K562 (cell line): Measurements from ENCODE around the gene OBP2A. TPM values are rescaled to one million over a fixed set of nuclear protein-coding genes. Genes with fewer than 3 reads are reported as not detected.

Experiments used
- ATAC-seq: fragments of 200-7000 bp; cut with Tn5 transposase; 3 replicates; pipeline ENCODE4 v1.9.1; 2020; ENCODE audit warnings: moderate library complexity
- BruUV-seq: library from RNA; stranded (reverse); fragments of 400-500 nt; replicated peaks from 2 replicates; lab custom pipeline; 2021; lab: Mats Ljungman, UMichigan
- CTCF ChIA-PET: fragments of 300-600 bp; formaldehyde crosslinking; extraction: SDS; loops from one replicate; lab custom pipeline; 2021; ENCODE audit warnings: low intra/inter-chr PET ratio; lab: Yijun Ruan, JAX
- POLR2A ChIA-PET: fragments of 300-600, 350-650 bp; sonication (Branson Sonifier 250); formaldehyde crosslinking; extraction: SDS; loops from one replicate; lab custom pipeline; 2021; ENCODE audit warnings: antibody characterized with exemption, inconsistent platforms; lab: Yijun Ruan, JAX
- DNase-seq, 4 experiments: peaks; one replicate each; pipeline versions ENCODE4 v3.0.0 to v3.0.0-alpha.2; 2011 to 2018; ENCODE audit warnings: low spot score in 3 of 4, mixed read lengths in 3 of 4; ENCODE audit errors: extremely low read depth in 1 of 4
- FAIRE-seq: peaks from 2 replicates; lab custom pipeline; 2011; peaks lifted over from hg19 to GRCh38; lab: Jason Lieb, UNC
- H2AFZ ChIP-seq: 2 replicates; pipeline ENCODE4 v1.6.0; 2011; ENCODE audit warnings: low read depth, low read length, control low read depth, inconsistent platforms
- H3K27ac ChIP-seq: fragments of 200-600 bp; 3 replicates; pipeline ENCODE4 v1.8.0; 2011; ENCODE audit warnings: low read depth, mild to moderate bottlenecking, control low read depth, inconsistent platforms, low read length, moderate library complexity, mixed read lengths; ENCODE audit errors: extremely low read depth
- H3K27me3 ChIP-seq, 2 experiments: fragments of 300-600 bp in 1 of 2; 2 replicates in 1 of 2; 3 replicates in 1 of 2; pipeline versions ENCODE4 v1.6.0 to v1.8.0; 2011; ENCODE audit warnings: inconsistent platforms in 2 of 2, low read length in 2 of 2, mild to moderate bottlenecking in 1 of 2, mixed read lengths in 1 of 2, moderate library complexity in 1 of 2; ENCODE audit not compliant: control insufficient read depth in 2 of 2, insufficient read depth in 2 of 2
- H3K36me3 ChIP-seq: fragments of 300-600 bp; 3 replicates; pipeline ENCODE4 v1.8.0; 2011; ENCODE audit warnings: mild to moderate bottlenecking, low read length, inconsistent platforms; ENCODE audit not compliant: control insufficient read depth, insufficient read depth
- H3K4me1 ChIP-seq, 2 experiments: fragments of 200-600 bp in 1 of 2; replicated peaks in 1 of 2; 2 replicates in 1 of 2; 3 replicates in 1 of 2; pipeline versions ENCODE4 v1.5.1 to v1.8.0; 2011; ENCODE audit warnings: inconsistent platforms in 2 of 2, low read length in 2 of 2, mild to moderate bottlenecking in 1 of 2, mixed read lengths in 1 of 2, moderate library complexity in 1 of 2; ENCODE audit not compliant: control insufficient read depth in 2 of 2, insufficient read depth in 2 of 2
- H3K4me2 ChIP-seq: 2 replicates; pipeline ENCODE4 v1.6.1; 2011; ENCODE audit warnings: low read length, control low read depth, inconsistent platforms, mixed read lengths; ENCODE audit not compliant: insufficient read depth
- H3K4me3 ChIP-seq: fragments of 200-600 bp; sonication (generic), shearing (Covaris generic); 2 replicates; pipeline ENCODE4 v1.5.1; 2016; ENCODE audit warnings: control low read depth, inconsistent platforms
- H3K79me2 ChIP-seq: fragments of 200-600 bp; 3 replicates; pipeline ENCODE4 v1.8.0; 2011; ENCODE audit warnings: low read length, inconsistent platforms; ENCODE audit not compliant: control insufficient read depth, insufficient read depth
- H3K9ac ChIP-seq, 2 experiments: 2 replicates each; pipeline versions ENCODE4 v1.6.0 to v1.6.1; 2011; ENCODE audit warnings: low read depth in 2 of 2, low read length in 2 of 2, control low read depth in 1 of 2, inconsistent platforms in 1 of 2, mild to moderate bottlenecking in 1 of 2, mixed read lengths in 1 of 2; ENCODE audit not compliant: insufficient read depth in 1 of 2
- H3K9me1 ChIP-seq: one replicate; pipeline ENCODE4 v1.6.0; 2011; ENCODE audit warnings: inconsistent platforms, mild to moderate bottlenecking, low read length, moderate library complexity; ENCODE audit not compliant: control insufficient read depth, insufficient read depth
- H3K9me3 ChIP-seq: replicated peaks from 2 replicates; pipeline ENCODE4 v1.5.1; 2011; ENCODE audit warnings: low read depth, low read length, inconsistent platforms; ENCODE audit not compliant: control insufficient read depth, insufficient read depth
- H4K20me1 ChIP-seq: replicated peaks from 2 replicates; pipeline ENCODE4 v1.6.1; 2011; ENCODE audit warnings: low read length, inconsistent platforms, mixed read lengths; ENCODE audit not compliant: control insufficient read depth, insufficient read depth
- CBX8 ChIP-seq: fragments of 200-600 bp; sonication (generic); IDR thresholded peaks from 2 replicates; pipeline ENCODE4 v1.6.1; 2012; ENCODE audit warnings: borderline replicate concordance, mixed run types, low read depth, mild to moderate bottlenecking, moderate library complexity, mixed read lengths, low read length, control low read depth, inconsistent platforms; ENCODE audit not compliant: poor library complexity, severe bottlenecking; ENCODE audit errors: extremely low read depth
- CEBPG ChIP-seq, 3 experiments: fragments of 200-800 bp in 1 of 3; sonication (Bioruptor generic) in 1 of 3; sonication (generic) in 1 of 3; formaldehyde crosslinking in 1 of 3; IDR thresholded peaks in 2 of 3; conservative IDR thresholded peaks in 1 of 3; 2 replicates each; pipeline versions ENCODE4 v1.6.1 to v1.8.0; 2016 to 2022; ENCODE audit warnings: missing compliant biosample characterization in 2 of 3, missing genetic modification characterization in 2 of 3, mild to moderate bottlenecking in 1 of 3, missing genetic modification reagents in 1 of 3
- FIP1L1 ChIP-seq: fragments of 200-400 bp; formaldehyde crosslinking; IDR thresholded peaks from 2 replicates; pipeline ENCODE4 v1.6.1; 2018; ENCODE audit warnings: mild to moderate bottlenecking, low read depth, low read length; ENCODE audit not compliant: poor library complexity, severe bottlenecking
- HDAC2 ChIP-seq: fragments of 450-650 bp; IDR thresholded peaks from 2 replicates; pipeline ENCODE4 v1.6.1; 2016; ENCODE audit warnings: mild to moderate bottlenecking
- JUN ChIP-seq, 2 experiments: sonication (generic) in 1 of 2; formaldehyde crosslinking in 1 of 2; IDR thresholded peaks; 2 replicates each; pipeline versions ENCODE4 v1.6.1 to v1.8.0; 2012 to 2022; ENCODE audit warnings: borderline replicate concordance in 2 of 2, mild to moderate bottlenecking in 2 of 2, improper control_type of control experiment in 1 of 2, low read depth in 1 of 2, low read length in 1 of 2, missing genetic modification reagents in 1 of 2
- KLF10 ChIP-seq: fragments of 250-450 bp; sonication (Bioruptor Pico); IDR thresholded peaks from 2 replicates; pipeline ENCODE4 v1.6.1; 2021; ENCODE audit warnings: matching md5 sums
- NBN ChIP-seq: fragments of 450-650 bp; IDR thresholded peaks from 2 replicates; pipeline ENCODE4 v1.6.1; 2016; ENCODE audit warnings: low read depth, mild to moderate bottlenecking
- PRMT5 ChIP-seq: sonication (generic); formaldehyde crosslinking; IDR thresholded peaks from 2 replicates; pipeline ENCODE4 v1.5.0; 2020; ENCODE audit warnings: missing genetic modification reagents
- SETDB1 ChIP-seq: IDR thresholded peaks from one replicate; pipeline ENCODE4 v1.6.1; 2012; ENCODE audit warnings: low read length, control low read depth, inconsistent platforms
- STAT5A ChIP-seq: IDR thresholded peaks from 2 replicates; pipeline ENCODE4 v1.6.1; 2012; ENCODE audit warnings: low read length, inconsistent platforms, borderline replicate concordance
- TOE1 ChIP-seq, 2 experiments: fragments of 450-650 bp in 1 of 2; sonication (generic) in 1 of 2; formaldehyde crosslinking in 1 of 2; IDR thresholded peaks; 2 replicates each; pipeline versions ENCODE4 v1.7.1 to v1.8.0; 2016 to 2022; ENCODE audit warnings: borderline replicate concordance in 2 of 2, mild to moderate bottlenecking in 2 of 2, antibody characterized with exemption in 1 of 2, inconsistent platforms in 1 of 2, low read depth in 1 of 2, missing genetic modification reagents in 1 of 2, moderate library complexity in 1 of 2
- ZC3H8 ChIP-seq: fragments of 450-650 bp; IDR thresholded peaks from 2 replicates; pipeline ENCODE4 v1.6.1; 2017
- ZFX ChIP-seq: sonication (generic); formaldehyde crosslinking; IDR thresholded peaks from 2 replicates; pipeline ENCODE4 v1.8.0; 2022; ENCODE audit warnings: mild to moderate bottlenecking, missing genetic modification reagents, moderate library complexity
- WGBS: fragments of 100-300 bp; shearing (Covaris generic); methylation state at CpG from one replicate; pipeline ENCODE4 v1.1.6; 2016; ENCODE audit warnings: low coverage, mixed read lengths; ENCODE audit not compliant: insufficient coverage; ENCODE audit errors: missing lambda C conversion rate; 5-methylcytosine and 5-hydroxymethylcytosine counted together
- in situ Hi-C: fragments of 300-500 bp; cut with MboI; formaldehyde crosslinking; loops from 4 replicates; pipeline ENCODE4 v1.15.0; 2018; ENCODE audit warnings: inconsistent platforms, mixed read lengths
- intact Hi-C: fragments of 100-400 bp; cut with micrococcal nuclease; formaldehyde crosslinking; loops from 2 replicates; pipeline ENCODE4 v1.14.2; 2022
- polyA plus RNA-seq, 8 experiments: library from polyadenylated mRNA; depleted of rRNA in 4 of 8; stranded (reverse) in 5 of 8; unstranded in 3 of 8; fragments of >200 nt; fragmentation: Nextera tagmentation in 2 of 8; fragmentation: Illumina TruSeq in 1 of 8; extraction: Ambion mirVana in 2 of 8; extraction: Trizol in 1 of 8; gene quantifications; 2 replicates each; pipeline versions ENCODE4 v1.2.1 to v1.2.3, GENCODE V29; 2011 to 2014; ENCODE audit warnings: inconsistent platforms in 1 of 8, missing spikeins in 1 of 8
- total RNA-seq, 7 experiments: library from RNA; depleted of rRNA in 6 of 7; stranded (reverse); fragments of >200 nt in 6 of 7; fragmentation: Illumina TruSeq in 2 of 7; extraction: Trizol in 2 of 7; gene quantifications; 2 replicates each; pipeline versions ENCODE4 v1.2.1 to v1.2.3, GENCODE V29; 2011 to 2021; ENCODE audit warnings: low replicate concordance in 1 of 7
- TF ChIP-seq, protein P1 (sequence below): fragments of 200-800 bp; sonication (Bioruptor generic); IDR thresholded peaks from 2 replicates; pipeline ENCODE4 v1.6.1; 2016; ENCODE audit warnings: missing genetic modification characterization, missing compliant biosample characterization
- TF ChIP-seq, protein P2 (sequence below): fragments of 250-450 bp; sonication (Bioruptor Pico); IDR thresholded peaks from 2 replicates; pipeline ENCODE4 v1.5.1; 2021; ENCODE audit warnings: mild to moderate bottlenecking

Gene OBP2A
- total and polyA plus RNA-seq, 9 of the 15 experiments (the other 6 are each of a cell fraction or from before 2014, with no cell fraction given) = not detected

DNA sequence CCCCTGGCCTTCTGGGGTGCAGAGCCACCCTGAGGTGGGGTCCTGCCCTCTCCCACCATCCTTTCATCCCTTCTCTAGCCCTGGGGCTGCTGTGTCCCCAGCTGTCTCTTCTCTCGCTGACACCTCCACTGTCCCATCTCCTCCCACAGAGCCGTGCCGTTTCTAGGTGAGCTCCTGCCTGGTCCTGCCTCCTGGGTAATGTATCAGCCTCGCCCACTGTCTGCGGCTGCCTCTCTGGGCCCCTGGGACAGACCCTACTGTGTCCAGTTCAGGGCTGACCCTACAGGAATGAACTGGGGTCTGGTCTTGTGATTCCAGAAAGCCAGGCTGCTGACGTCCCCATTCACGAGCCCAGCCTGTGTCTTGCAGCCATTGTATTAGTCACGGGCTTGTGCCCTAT is 19.7 kb downstream of the OBP2A start:
- ChIA-PET CTCF (no interaction called here), POLR2A (interaction anchor here (0.7 to 0.9 kb wide), 4 partner anchors 9 to 148 kb away, joined by 3 to 4 read pairs (median 4); no protein-coding TSS in a partner anchor)
- H4K20me1 ChIP-seq = no peaks in the 10 kb centered on the region
- no peak overlapping the region for H3K4me3 ChIP-seq
- no peaks in the 10 kb centered on the region for H3K9me3 ChIP-seq
- H3K9ac ChIP-seq = no peak overlapping the region
- peaks cover 4% of the 10 kb centered on the region for H3K9me1 ChIP-seq
- no TSS peak for BruUV-seq
- in situ Hi-C loops (no loop called here), intact Hi-C loops (no loop called here)
- peaks cover 0 to 14% of the 10 kb centered on the region in 2 experiments; a peak in 2 of 5 replicates for H3K4me1 ChIP-seq
- H2AFZ ChIP-seq = no peak overlapping the region
- no peaks in the 10 kb centered on the region for H3K36me3 ChIP-seq
- DNase-seq = no peak
- no peak overlapping the region for H3K27ac ChIP-seq
- no peaks in the 10 kb centered on the region for H3K79me2 ChIP-seq
- no peak overlapping the region for H3K4me2 ChIP-seq
- no peak for FAIRE-seq
- H3K27me3 ChIP-seq = peaks cover 6 to 58% of the 10 kb centered on the region in 2 experiments; a peak in 4 of 5 replicates
- ATAC-seq = no peak
- WGBS = 5% methylated on average over 6 of the region's 8 CpGs
- no peak for TF ChIP-seq SETDB1
- TF ChIP-seq STAT5A = no peak
- no peak for TF ChIP-seq NBN
- no peak for TF ChIP-seq CBX8
- no peak for TF ChIP-seq JUN (IDR thresholded peaks at IDR 0.05; ENCODE audit: borderline replicate concordance, low read depth, low read length)
- no peak for TF ChIP-seq JUN (CRISPR knock-in tag; IDR thresholded peaks at IDR 0.05; ENCODE audit: borderline replicate concordance)
- TF ChIP-seq PRMT5 (CRISPR knock-in tag) = no peak
- TF ChIP-seq, protein P1, sequence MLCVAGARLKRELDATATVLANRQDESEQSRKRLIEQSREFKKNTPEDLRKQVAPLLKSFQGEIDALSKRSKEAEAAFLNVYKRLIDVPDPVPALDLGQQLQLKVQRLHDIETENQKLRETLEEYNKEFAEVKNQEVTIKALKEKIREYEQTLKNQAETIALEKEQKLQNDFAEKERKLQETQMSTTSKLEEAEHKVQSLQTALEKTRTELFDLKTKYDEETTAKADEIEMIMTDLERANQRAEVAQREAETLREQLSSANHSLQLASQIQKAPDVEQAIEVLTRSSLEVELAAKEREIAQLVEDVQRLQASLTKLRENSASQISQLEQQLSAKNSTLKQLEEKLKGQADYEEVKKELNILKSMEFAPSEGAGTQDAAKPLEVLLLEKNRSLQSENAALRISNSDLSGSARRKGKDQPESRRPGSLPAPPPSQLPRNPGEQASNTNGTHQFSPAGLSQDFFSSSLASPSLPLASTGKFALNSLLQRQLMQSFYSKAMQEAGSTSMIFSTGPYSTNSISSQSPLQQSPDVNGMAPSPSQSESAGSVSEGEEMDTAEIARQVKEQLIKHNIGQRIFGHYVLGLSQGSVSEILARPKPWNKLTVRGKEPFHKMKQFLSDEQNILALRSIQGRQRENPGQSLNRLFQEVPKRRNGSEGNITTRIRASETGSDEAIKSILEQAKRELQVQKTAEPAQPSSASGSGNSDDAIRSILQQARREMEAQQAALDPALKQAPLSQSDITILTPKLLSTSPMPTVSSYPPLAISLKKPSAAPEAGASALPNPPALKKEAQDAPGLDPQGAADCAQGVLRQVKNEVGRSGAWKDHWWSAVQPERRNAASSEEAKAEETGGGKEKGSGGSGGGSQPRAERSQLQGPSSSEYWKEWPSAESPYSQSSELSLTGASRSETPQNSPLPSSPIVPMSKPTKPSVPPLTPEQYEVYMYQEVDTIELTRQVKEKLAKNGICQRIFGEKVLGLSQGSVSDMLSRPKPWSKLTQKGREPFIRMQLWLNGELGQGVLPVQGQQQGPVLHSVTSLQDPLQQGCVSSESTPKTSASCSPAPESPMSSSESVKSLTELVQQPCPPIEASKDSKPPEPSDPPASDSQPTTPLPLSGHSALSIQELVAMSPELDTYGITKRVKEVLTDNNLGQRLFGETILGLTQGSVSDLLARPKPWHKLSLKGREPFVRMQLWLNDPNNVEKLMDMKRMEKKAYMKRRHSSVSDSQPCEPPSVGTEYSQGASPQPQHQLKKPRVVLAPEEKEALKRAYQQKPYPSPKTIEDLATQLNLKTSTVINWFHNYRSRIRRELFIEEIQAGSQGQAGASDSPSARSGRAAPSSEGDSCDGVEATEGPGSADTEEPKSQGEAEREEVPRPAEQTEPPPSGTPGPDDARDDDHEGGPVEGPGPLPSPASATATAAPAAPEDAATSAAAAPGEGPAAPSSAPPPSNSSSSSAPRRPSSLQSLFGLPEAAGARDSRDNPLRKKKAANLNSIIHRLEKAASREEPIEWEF = no peak
- no peak for TF ChIP-seq FIP1L1
- no peak for TF ChIP-seq CEBPG (CRISPR knock-in tag; IDR thresholded peaks at IDR 0.05)
- TF ChIP-seq CEBPG (tag; conservative IDR thresholded peaks at IDR 0.05 in 1 of 2, IDR thresholded peaks at IDR 0.05 in 1 of 2) = no peak
- TF ChIP-seq ZFX (CRISPR knock-in tag) = no peak
- TF ChIP-seq, protein P2, sequence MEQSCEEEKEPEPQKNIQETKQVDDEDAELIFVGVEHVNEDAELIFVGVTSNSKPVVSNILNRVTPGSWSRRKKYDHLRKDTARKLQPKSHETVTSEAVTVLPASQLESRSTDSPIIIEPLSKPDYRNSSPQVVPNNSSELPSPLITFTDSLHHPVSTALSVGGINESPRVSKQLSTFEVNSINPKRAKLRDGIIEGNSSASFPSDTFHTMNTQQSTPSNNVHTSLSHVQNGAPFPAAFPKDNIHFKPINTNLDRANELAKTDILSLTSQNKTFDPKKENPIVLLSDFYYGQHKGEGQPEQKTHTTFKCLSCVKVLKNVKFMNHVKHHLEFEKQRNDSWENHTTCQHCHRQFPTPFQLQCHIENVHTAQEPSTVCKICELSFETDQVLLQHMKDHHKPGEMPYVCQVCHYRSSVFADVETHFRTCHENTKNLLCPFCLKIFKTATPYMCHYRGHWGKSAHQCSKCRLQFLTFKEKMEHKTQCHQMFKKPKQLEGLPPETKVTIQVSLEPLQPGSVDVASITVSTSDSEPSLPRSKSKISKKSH (CRISPR knock-in tag) = no peak
- TF ChIP-seq HDAC2 = no peak
- TF ChIP-seq ZC3H8 = no peak
- TF ChIP-seq KLF10 (CRISPR knock-in tag) = no peak
- no peak for TF ChIP-seq TOE1 (IDR thresholded peaks at IDR 0.05; ENCODE audit: borderline replicate concordance)
- no peak for TF ChIP-seq TOE1 (CRISPR knock-in tag; IDR thresholded peaks at IDR 0.05; ENCODE audit: borderline replicate concordance, low read depth)
